ENCODE results near the gene PPP1R9A.

The PPP1R9A gene

GRCh38 chr7:95191795-95192194, 284.4 kb downstream of the PPP1R9A start:
- no peak for DNase-seq

- DNase-seq, result no peak
Observed at GRCh38 chr7:95198863-95199262, 291.5 kb downstream of the PPP1R9A start.

- DNase-seq, result peak in 38 of 56 donors; percentile 1 to 84 (median 26)
Observed at GRCh38 chr7:95199779-95200558, 292.6 kb downstream of the PPP1R9A start.

- DNase-seq, result peak in 3 of 56 donors; percentile 2 to 23 (median 17)
Observed at GRCh38 chr7:95200741-95201140, 293.3 kb downstream of the PPP1R9A start.

- no peak for DNase-seq
Observed at GRCh38 chr7:95201727-95202126, 294.3 kb downstream of the PPP1R9A start.

- no peak for DNase-seq
Observed at GRCh38 chr7:95204618-95205017, 297.2 kb downstream of the PPP1R9A start.

GRCh38 chr7:95205665-95206225, 298.4 kb downstream of the PPP1R9A start:
- no peak for DNase-seq

GRCh38 chr7:95209276-95209675, 301.9 kb downstream of the PPP1R9A start:
- DNase-seq, result no peak

- peak in 2 of 56 donors; percentile 2 to 23 for DNase-seq
Observed at GRCh38 chr7:95209788-95210187, 302.4 kb downstream of the PPP1R9A start.

- peak in 1 of 56 donors; percentile 7 for DNase-seq
Observed at GRCh38 chr7:95213148-95213547, 305.8 kb downstream of the PPP1R9A start.

- peak in 45 of 56 donors; percentile 2 to 81 (median 42) for DNase-seq
Observed at GRCh38 chr7:95213809-95214492, 306.6 kb downstream of the PPP1R9A start.

- no peak for DNase-seq
Observed at GRCh38 chr7:95219721-95220120, 312.3 kb downstream of the PPP1R9A start.

- no peak for DNase-seq
Observed at GRCh38 chr7:95220328-95220727, 312.9 kb downstream of the PPP1R9A start.

GRCh38 chr7:95225301-95225700, 317.9 kb downstream of the PPP1R9A start:
- DNase-seq, result no peak

- DNase-seq, result no peak
Observed at GRCh38 chr7:95229301-95229700, 321.9 kb downstream of the PPP1R9A start.

- DNase-seq, result no peak
Observed at GRCh38 chr7:95238252-95238943, 331.0 kb downstream of the PPP1R9A start.

GRCh38 chr7:95240921-95241320, 333.5 kb downstream of the PPP1R9A start:
- no peak for DNase-seq

- DNase-seq, result no peak
Observed at GRCh38 chr7:95242266-95242665, 334.9 kb downstream of the PPP1R9A start.

GRCh38 chr7:95244616-95245015, 337.2 kb downstream of the PPP1R9A start:
- DNase-seq, result no peak

- DNase-seq, result no peak
Observed at GRCh38 chr7:95245828-95246500, 338.6 kb downstream of the PPP1R9A start.

GRCh38 chr7:95246831-95247370, 339.5 kb downstream of the PPP1R9A start:
- DNase-seq, result peak in 47 of 56 donors; percentile 3 to 82 (median 30)
